PC-9 (cell line): ENCODE measurements around the gene SIT1. TPM values are rescaled to one million over a fixed set of nuclear protein-coding genes. Genes with fewer than 3 reads are reported as not detected.

Experiments
- BruUV-seq: library from RNA; stranded (reverse); fragments of 400-500 nt; replicated peaks from 2 replicates; lab custom pipeline; 2021; lab: Mats Ljungman, UMichigan
- CTCF ChIA-PET: fragments of 300-600 bp; sonication (Branson Sonifier 250); formaldehyde crosslinking; loops from one replicate; lab custom pipeline; 2022; ENCODE audit warnings: antibody characterized with exemption; lab: Charles Lee
- POLR2A ChIA-PET: fragments of 300-600 bp; sonication (Branson Sonifier 250); formaldehyde crosslinking; loops from one replicate; lab custom pipeline; 2022; ENCODE audit warnings: antibody characterized with exemption; ENCODE audit not compliant: unreplicated experiment; lab: Charles Lee
- DNase-seq, 2 experiments: peaks; one replicate each; pipeline versions ENCODE4 v3.0.0 to v3.0.0-alpha.2; 2015 to 2022; ENCODE audit warnings: mixed read lengths in 1 of 2
- H2AFZ ChIP-seq: fragments of 200-600 bp; sonication (generic); 2 replicates; pipeline ENCODE4 v1.8.1; 2017; ENCODE audit warnings: antibody characterized with exemption
- H3F3A ChIP-seq: fragments of 200-600 bp; sonication (generic); 2 replicates; pipeline ENCODE4 v1.8.1; 2017; ENCODE audit warnings: antibody characterized with exemption, mild to moderate bottlenecking, low read depth; ENCODE audit not compliant: insufficient read depth
- H3K27ac ChIP-seq: fragments of 200-600 bp; sonication (generic); 2 replicates; pipeline ENCODE4 v1.6.1; 2016; ENCODE audit warnings: mixed run types
- H3K27me3 ChIP-seq: fragments of 200-600 bp; sonication (generic); 2 replicates; pipeline ENCODE4 v1.6.1; 2016; ENCODE audit warnings: low read depth, mixed run types; ENCODE audit not compliant: insufficient read depth
- H3K36me3 ChIP-seq: fragments of 200-600 bp; sonication (generic); 2 replicates; pipeline ENCODE4 v1.6.1; 2016; ENCODE audit warnings: low read depth, mixed run types
- H3K4me1 ChIP-seq: fragments of 200-600 bp; sonication (generic); replicated peaks from 2 replicates; pipeline ENCODE4 v1.6.1; 2016; ENCODE audit warnings: mixed run types; ENCODE audit not compliant: insufficient read depth
- H3K4me2 ChIP-seq: fragments of 200-600 bp; sonication (generic); 2 replicates; pipeline ENCODE4 v1.6.1; 2017; ENCODE audit warnings: mixed run types
- H3K4me3 ChIP-seq: fragments of 200-600 bp; sonication (generic); 2 replicates; pipeline ENCODE4 v1.6.1; 2016; ENCODE audit warnings: mixed run types
- H3K79me2 ChIP-seq: fragments of 200-600 bp; sonication (generic); 2 replicates; pipeline ENCODE4 v1.6.1; 2017; ENCODE audit warnings: low read depth, mixed run types
- H3K9me2 ChIP-seq: fragments of 200-600 bp; sonication (generic); 2 replicates; pipeline ENCODE4 v1.8.1; 2017; ENCODE audit warnings: mild to moderate bottlenecking; ENCODE audit not compliant: insufficient read depth
- H3K9me3 ChIP-seq: fragments of 200-600 bp; sonication (generic); 2 replicates; pipeline ENCODE4 v1.8.1; 2016; ENCODE audit warnings: low read depth; ENCODE audit not compliant: insufficient read depth
- H4K20me1 ChIP-seq: fragments of 200-600 bp; sonication (generic); 2 replicates; pipeline ENCODE4 v1.8.1; 2017; ENCODE audit not compliant: insufficient read depth
- EZH2 ChIP-seq: fragments of 200-600 bp; sonication (generic); IDR thresholded peaks from 2 replicates; pipeline ENCODE4 v1.8.0; 2017; ENCODE audit warnings: antibody characterized with exemption, low read depth
- intact Hi-C: fragments of 100-400 bp; cut with micrococcal nuclease; formaldehyde crosslinking; loops from one replicate; pipeline ENCODE4 v1.10.0; 2022; ENCODE audit not compliant: unreplicated experiment
- total RNA-seq: library from RNA; stranded (reverse); gene quantifications from 2 replicates; pipeline ENCODE4 v1.2.3, GENCODE V29; 2021
- TF ChIP-seq, protein P1 (sequence below): fragments of 200-600 bp; sonication (generic); conservative IDR thresholded peaks from 2 replicates; pipeline ENCODE4 v1.6.1; 2017; ENCODE audit warnings: mixed run types, antibody characterized with exemption, mild to moderate bottlenecking, moderate library complexity

Gene SIT1
- total RNA-seq, 1 experiment from 2014 or later: not detected

DNA sequence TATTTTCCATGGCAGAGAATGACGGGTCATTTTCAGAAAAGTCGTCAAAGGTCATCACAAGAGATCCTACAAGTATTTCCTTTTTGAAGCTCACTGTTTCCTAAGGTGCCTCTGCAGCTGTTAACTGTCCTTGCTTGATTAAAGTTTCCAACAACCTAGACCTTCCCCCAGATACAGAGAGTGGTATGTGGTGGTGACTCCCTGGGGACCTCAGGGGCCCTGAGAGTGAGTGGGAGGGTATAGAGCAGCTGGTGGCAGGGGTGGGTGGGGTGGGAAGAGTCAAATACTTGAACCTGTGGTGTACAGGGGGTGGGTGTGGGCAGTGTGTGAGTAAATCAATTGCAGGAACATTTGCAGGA, 31.0 kb downstream of the SIT1 start:
- POLR2A ChIA-PET: no interaction called here
- H3K79me2 ChIP-seq: no peaks in the 10 kb centered on the region
- no peaks in the 10 kb centered on the region for H3K9me3 ChIP-seq
- DNase-seq: no peak
- BruUV-seq: no TSS peak
- no peak overlapping the region for H3K4me2 ChIP-seq
- no peak overlapping the region for H2AFZ ChIP-seq
- no peak overlapping the region for H3K4me3 ChIP-seq
- no peaks in the 10 kb centered on the region for H3K4me1 ChIP-seq
- intact Hi-C loops: no loop called here
- H4K20me1 ChIP-seq: no peaks in the 10 kb centered on the region
- H3K9me2 ChIP-seq: no peaks in the 10 kb centered on the region
- H3K27ac ChIP-seq: no peak overlapping the region
- CTCF ChIA-PET: interaction anchor here (0.6 kb wide), 1 partner anchor 407 kb away, joined by 10 read pairs; no protein-coding TSS in a partner anchor
- H3F3A ChIP-seq: no peaks in the 10 kb centered on the region
- no peak for TF ChIP-seq EZH2
- TF ChIP-seq, protein P1, sequence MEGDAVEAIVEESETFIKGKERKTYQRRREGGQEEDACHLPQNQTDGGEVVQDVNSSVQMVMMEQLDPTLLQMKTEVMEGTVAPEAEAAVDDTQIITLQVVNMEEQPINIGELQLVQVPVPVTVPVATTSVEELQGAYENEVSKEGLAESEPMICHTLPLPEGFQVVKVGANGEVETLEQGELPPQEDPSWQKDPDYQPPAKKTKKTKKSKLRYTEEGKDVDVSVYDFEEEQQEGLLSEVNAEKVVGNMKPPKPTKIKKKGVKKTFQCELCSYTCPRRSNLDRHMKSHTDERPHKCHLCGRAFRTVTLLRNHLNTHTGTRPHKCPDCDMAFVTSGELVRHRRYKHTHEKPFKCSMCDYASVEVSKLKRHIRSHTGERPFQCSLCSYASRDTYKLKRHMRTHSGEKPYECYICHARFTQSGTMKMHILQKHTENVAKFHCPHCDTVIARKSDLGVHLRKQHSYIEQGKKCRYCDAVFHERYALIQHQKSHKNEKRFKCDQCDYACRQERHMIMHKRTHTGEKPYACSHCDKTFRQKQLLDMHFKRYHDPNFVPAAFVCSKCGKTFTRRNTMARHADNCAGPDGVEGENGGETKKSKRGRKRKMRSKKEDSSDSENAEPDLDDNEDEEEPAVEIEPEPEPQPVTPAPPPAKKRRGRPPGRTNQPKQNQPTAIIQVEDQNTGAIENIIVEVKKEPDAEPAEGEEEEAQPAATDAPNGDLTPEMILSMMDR: no peak
- H3K27me3 ChIP-seq: no peaks in the 10 kb centered on the region
- H3K36me3 ChIP-seq: no peaks in the 10 kb centered on the region

DNA sequence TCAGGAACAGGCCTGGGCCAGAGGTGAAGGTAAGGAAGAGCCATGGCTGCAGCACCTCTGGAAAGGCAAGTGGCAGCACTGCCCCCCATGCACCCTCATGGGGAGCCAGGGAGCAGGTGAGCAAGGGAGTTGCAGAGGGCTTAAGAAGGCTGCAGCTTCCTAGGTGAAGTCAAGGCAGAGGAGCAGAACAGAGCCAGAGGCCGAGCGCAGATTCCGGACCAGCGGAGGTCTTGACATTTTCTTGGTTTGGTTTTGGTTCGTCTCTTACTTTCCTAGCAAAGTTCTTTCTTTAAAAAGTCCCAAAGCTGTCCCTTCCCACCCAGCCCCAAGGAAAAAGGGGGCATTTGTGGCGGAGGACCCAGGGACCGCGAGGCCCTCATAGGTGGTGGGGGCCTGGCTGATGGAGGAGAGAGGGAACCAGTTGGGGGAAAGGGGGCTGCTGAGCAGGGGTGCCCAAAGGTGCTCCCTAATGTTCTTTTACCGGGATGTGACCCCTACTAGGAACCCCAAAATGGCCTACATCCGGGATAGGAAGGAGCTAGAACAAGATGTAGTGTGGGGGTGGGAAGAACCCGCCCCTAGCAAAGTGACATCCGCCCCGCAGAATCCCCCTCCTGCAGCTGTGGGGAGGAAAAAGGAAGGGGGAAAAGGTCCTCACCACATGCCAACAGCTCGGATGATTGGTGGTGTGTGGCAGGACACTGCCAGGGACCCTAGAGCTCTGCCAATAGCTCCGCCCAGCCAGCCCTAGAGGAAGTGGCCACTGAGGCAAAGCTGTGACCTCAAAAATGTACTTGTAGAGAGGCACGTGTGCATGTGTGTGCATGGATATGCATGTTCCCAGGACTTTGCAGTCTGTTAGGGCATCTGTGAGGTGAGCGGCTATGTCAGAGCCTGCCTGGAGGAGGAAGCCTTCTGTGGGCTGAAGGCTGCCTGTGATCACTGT, 31.6 kb downstream of the SIT1 start:
- H3F3A ChIP-seq: no peaks in the 10 kb centered on the region
- no peaks in the 10 kb centered on the region for H3K27me3 ChIP-seq
- no peak for TF ChIP-seq EZH2
- TF ChIP-seq, protein P1: no peak
- H3K4me1 ChIP-seq: no peaks in the 10 kb centered on the region
- POLR2A ChIA-PET: no interaction called here
- H3K27ac ChIP-seq: no peak overlapping the region
- intact Hi-C loops: no loop called here
- no peaks in the 10 kb centered on the region for H3K79me2 ChIP-seq
- no TSS peak for BruUV-seq
- CTCF ChIA-PET: no interaction called here
- H3K4me3 ChIP-seq: no peak overlapping the region
- H3K36me3 ChIP-seq: no peaks in the 10 kb centered on the region
- no peaks in the 10 kb centered on the region for H4K20me1 ChIP-seq
- no peaks in the 10 kb centered on the region for H3K9me3 ChIP-seq
- no peak for DNase-seq
- H3K9me2 ChIP-seq: no peaks in the 10 kb centered on the region
- no peak overlapping the region for H3K4me2 ChIP-seq
- no peak overlapping the region for H2AFZ ChIP-seq

DNA sequence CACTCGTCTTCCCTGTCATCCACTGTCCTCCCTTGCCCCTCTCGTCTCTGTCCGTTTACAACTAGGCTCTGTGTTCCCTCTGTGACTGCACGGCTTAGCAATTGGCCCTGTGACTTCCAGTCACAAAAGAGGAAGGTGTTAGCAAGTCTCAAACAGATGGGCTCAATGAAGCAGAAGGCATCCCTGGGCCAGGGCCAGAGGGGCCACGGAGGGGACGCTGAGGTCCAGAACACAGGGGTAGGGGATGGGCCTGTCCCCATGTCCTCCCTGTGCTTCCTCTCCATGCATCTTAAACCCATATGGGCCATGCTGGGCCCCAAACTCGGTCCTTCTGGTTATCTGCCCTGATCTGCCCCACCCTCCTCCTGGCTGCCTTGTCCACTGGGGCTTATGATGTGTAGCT, 32.4 kb downstream of the SIT1 start, which contains the start of gene CD72:
TSS of gene CD72 (minus strand) at position 89 of the 403 bp plus-strand sequence. CDS start 110 bp downstream, outside the sequence.
- TF ChIP-seq, protein P1: no peak
- no peak for TF ChIP-seq EZH2
- Histone ChIP-seq H3K27me3 (no peaks in the 10 kb centered on the region), H2AFZ (no peak within 1 kb of the TSS), H4K20me1 (no peaks in the 10 kb centered on the region), H3F3A (no peaks in the 10 kb centered on the region), H3K36me3 (no peaks in the 10 kb centered on the region), H3K4me2 (no peak within 1 kb of the TSS), H3K4me1 (no peaks in the 10 kb centered on the region), H3K9me3 (no peaks in the 10 kb centered on the region), H3K79me2 (no peaks in the 10 kb centered on the region), H3K4me3 (no peak within 1 kb of the TSS), H3K9me2 (no peaks in the 10 kb centered on the region), H3K27ac (no peak within 1 kb of the TSS)
- BruUV-seq: no TSS peak
- CTCF ChIA-PET: no interaction called here
- no peak for DNase-seq
- POLR2A ChIA-PET: no interaction called here
- intact Hi-C loops: no loop called here
